Tibial nerve (tissue), 4 donors: ENCODE measurements around the gene GTPBP8.

Experiments used
- EP300 ChIP-seq, 2 donors: sonication (generic); formaldehyde crosslinking; IDR thresholded peaks; one replicate each; pipeline ENCODE4 v1.6.1; 2017; ENCODE audit warnings: antibody characterized with exemption in 2 of 2, mild to moderate bottlenecking in 1 of 2
- POLR2A ChIP-seq, 2 donors: fragments of 450-650 bp; IDR thresholded peaks; one replicate each; pipeline ENCODE4 v1.6.1; 2017; ENCODE audit warnings: antibody characterized with exemption in 2 of 2, mild to moderate bottlenecking in 2 of 2, moderate library complexity in 2 of 2
- TF ChIP-seq, protein P1 (sequence below), 5 experiments: fragments of 200-600 bp in 3 of 5; fragments of 450-650 bp in 2 of 5; sonication (generic) in 3 of 5; IDR thresholded peaks; one replicate each; pipeline ENCODE4 v1.5.1; 2016 to 2019; ENCODE audit warnings: antibody characterized with exemption in 5 of 5, mild to moderate bottlenecking in 3 of 5, moderate library complexity in 2 of 5

DNA sequence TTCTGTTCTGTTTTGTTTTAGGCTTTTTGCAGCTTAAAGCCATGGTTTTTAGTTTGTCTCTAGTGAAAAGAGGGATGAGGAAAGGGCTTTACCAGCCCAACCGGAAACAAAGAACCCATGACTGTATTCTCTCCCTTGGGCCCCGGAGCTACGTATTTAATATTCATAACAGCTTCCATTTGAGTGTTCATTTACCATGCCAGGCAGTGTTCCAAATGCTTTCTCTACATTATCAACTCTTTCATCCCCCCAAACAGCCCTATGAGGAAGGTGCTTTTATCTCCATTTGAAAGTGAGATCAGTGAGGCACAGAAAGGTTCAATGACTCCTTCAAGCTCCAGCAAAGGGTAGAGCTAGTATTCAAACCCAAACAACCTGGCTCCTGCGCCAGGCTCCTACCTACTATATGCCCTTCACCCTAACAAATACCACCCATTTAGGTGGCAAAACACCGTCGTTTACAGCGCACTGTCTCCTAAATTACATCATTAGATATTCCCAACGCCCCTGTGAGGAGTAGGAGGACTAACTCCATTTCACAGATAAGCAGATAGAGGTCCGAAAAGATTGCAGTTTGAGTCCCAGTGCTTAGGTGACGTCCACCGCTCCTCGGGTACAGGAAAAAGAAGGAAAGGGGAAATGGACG, 27.9 kb downstream of the GTPBP8 start:
- TF ChIP-seq, protein P1, sequence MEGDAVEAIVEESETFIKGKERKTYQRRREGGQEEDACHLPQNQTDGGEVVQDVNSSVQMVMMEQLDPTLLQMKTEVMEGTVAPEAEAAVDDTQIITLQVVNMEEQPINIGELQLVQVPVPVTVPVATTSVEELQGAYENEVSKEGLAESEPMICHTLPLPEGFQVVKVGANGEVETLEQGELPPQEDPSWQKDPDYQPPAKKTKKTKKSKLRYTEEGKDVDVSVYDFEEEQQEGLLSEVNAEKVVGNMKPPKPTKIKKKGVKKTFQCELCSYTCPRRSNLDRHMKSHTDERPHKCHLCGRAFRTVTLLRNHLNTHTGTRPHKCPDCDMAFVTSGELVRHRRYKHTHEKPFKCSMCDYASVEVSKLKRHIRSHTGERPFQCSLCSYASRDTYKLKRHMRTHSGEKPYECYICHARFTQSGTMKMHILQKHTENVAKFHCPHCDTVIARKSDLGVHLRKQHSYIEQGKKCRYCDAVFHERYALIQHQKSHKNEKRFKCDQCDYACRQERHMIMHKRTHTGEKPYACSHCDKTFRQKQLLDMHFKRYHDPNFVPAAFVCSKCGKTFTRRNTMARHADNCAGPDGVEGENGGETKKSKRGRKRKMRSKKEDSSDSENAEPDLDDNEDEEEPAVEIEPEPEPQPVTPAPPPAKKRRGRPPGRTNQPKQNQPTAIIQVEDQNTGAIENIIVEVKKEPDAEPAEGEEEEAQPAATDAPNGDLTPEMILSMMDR (IDR thresholded peaks at IDR 0.05), result no peak
- TF ChIP-seq EP300 (IDR thresholded peaks at IDR 0.05) (no peak), POLR2A (IDR thresholded peaks at IDR 0.05) (no peak)
